Vagina (tissue), 2 donors: ENCODE results near the gene SNX1. TPM values are rescaled to one million over a fixed set of nuclear protein-coding genes. Genes with fewer than 3 reads are reported as not detected.
A peak's percentile ranks its signal among the peaks of the same experiment; 100 is the strongest.

Source experiments
- DNase-seq, 2 donors: peaks; one replicate each; pipeline ENCODE4 v3.0.0-alpha.2; 2017; ENCODE audit errors: extremely low spot score in 2 of 2
- H3K27ac ChIP-seq: fragments of 200-600 bp; sonication (generic); one replicate; pipeline ENCODE4 v1.5.1; 2019
- H3K27me3 ChIP-seq: fragments of 200-600 bp; sonication (generic); one replicate; pipeline ENCODE4 v1.5.1; 2019
- H3K36me3 ChIP-seq, 2 donors: fragments of 200-600 bp; sonication (generic); one replicate each; pipeline ENCODE4 v1.5.1; 2017 to 2019
- H3K4me1 ChIP-seq: fragments of 200-600 bp; sonication (generic); one replicate; pipeline ENCODE4 v1.5.1; 2019
- H3K4me3 ChIP-seq, 2 donors: fragments of 200-600 bp; sonication (generic); 1 replicate in 1 of 2; 2 replicates in 1 of 2; pipeline ENCODE4 v1.5.1; 2016 to 2019
- H3K9me3 ChIP-seq: fragments of 200-600 bp; sonication (generic); one replicate; pipeline ENCODE4 v1.5.1; 2019
- POLR2A ChIP-seq, 2 donors: fragments of 450-650 bp; IDR thresholded peaks; one replicate each; pipeline ENCODE4 v1.6.1; 2017; ENCODE audit warnings: antibody characterized with exemption in 2 of 2, mild to moderate bottlenecking in 2 of 2, moderate library complexity in 2 of 2
- POLR2AphosphoS5 ChIP-seq, 2 donors: sonication (generic); formaldehyde crosslinking; IDR thresholded peaks; one replicate each; pipeline ENCODE4 v1.9.0; 2017; ENCODE audit warnings: antibody characterized with exemption in 2 of 2, mild to moderate bottlenecking in 2 of 2, low read depth in 1 of 2; ENCODE audit not compliant: insufficient read depth in 1 of 2
- intact Hi-C: fragments of 100-400 bp; cut with DNase I; formaldehyde crosslinking; loops from one replicate; pipeline ENCODE4 v1.15.1; 2023
- total RNA-seq: library from RNA; depleted of rRNA; stranded (reverse); fragments of >200 nt; gene quantifications from one replicate; pipeline ENCODE4 v1.2.3, GENCODE V29; 2016
- TF ChIP-seq, protein P1 (sequence below), 3 experiments: fragments of 450-650 bp in 2 of 3; fragments of 200-600 bp in 1 of 3; sonication (generic) in 1 of 3; IDR thresholded peaks; one replicate each; pipeline ENCODE4 v1.5.1; 2017 to 2019; ENCODE audit warnings: antibody characterized with exemption in 3 of 3, mild to moderate bottlenecking in 2 of 3, moderate library complexity in 2 of 3

Gene SNX1
- total RNA-seq, result 92.8 TPM

DNA sequence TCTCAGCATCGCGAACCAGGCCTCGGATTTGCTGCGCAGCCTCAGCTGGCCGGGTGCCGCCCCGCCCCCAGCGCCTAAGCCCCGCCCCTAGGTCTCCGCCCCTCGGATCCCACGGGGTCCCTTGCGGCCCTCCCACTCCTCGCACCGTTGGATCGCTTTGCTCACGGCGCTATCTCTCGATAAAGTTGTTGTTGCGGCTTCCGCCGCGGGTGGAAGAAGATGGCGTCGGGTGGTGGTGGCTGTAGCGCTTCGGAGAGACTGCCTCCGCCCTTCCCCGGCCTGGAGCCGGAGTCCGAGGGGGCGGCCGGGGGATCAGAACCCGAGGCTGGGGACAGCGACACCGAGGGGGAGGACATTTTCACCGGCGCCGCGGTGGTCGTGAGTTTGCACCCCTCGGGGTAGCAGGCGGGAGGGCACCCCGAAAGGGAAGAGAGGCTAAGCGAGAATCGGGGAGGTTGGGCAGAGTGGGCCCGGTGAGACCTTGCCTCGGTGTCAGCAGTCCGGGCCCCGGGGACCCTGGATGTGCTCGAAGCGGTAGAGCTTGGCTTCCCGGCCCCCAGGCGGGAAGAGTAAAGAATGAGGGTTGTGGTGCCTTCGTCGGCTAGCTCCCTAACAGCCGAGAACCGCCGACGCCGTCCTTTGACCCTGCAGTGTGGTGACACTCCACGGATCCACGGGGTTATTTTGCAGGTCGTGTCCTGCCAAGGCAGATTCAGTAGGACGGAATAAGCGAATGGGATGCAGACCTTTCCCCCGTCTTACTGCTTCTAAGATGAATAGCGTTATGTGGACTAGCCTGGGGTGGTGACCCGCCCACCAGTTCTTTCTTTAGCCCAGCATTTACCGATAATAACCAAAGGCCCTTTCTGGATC is at the start of gene SNX1:
TSS of gene SNX1 (plus strand) at position 188 of the 873 bp plus-strand sequence. CDS start at position 220, 32 bp downstream.
- peaks cover 73% of the 10 kb centered on the region for H3K4me1 ChIP-seq
- intact Hi-C loops, result loop anchor here (10.0 kb wide), 1 partner anchor 59 kb away; the partner anchor contains the start of gene SNX22
- TF ChIP-seq POLR2A (IDR thresholded peaks at IDR 0.05) (peak in 1 of 2 donors; percentile 94), POLR2AphosphoS5 (IDR thresholded peaks at IDR 0.05; ENCODE audit: insufficient read depth in 1 of 2, low read depth in 1 of 2) (peak; percentile 99)
- TF ChIP-seq, protein P1, sequence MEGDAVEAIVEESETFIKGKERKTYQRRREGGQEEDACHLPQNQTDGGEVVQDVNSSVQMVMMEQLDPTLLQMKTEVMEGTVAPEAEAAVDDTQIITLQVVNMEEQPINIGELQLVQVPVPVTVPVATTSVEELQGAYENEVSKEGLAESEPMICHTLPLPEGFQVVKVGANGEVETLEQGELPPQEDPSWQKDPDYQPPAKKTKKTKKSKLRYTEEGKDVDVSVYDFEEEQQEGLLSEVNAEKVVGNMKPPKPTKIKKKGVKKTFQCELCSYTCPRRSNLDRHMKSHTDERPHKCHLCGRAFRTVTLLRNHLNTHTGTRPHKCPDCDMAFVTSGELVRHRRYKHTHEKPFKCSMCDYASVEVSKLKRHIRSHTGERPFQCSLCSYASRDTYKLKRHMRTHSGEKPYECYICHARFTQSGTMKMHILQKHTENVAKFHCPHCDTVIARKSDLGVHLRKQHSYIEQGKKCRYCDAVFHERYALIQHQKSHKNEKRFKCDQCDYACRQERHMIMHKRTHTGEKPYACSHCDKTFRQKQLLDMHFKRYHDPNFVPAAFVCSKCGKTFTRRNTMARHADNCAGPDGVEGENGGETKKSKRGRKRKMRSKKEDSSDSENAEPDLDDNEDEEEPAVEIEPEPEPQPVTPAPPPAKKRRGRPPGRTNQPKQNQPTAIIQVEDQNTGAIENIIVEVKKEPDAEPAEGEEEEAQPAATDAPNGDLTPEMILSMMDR (IDR thresholded peaks at IDR 0.05), result peak in 1 of 3 experiments; percentile 24

DNA sequence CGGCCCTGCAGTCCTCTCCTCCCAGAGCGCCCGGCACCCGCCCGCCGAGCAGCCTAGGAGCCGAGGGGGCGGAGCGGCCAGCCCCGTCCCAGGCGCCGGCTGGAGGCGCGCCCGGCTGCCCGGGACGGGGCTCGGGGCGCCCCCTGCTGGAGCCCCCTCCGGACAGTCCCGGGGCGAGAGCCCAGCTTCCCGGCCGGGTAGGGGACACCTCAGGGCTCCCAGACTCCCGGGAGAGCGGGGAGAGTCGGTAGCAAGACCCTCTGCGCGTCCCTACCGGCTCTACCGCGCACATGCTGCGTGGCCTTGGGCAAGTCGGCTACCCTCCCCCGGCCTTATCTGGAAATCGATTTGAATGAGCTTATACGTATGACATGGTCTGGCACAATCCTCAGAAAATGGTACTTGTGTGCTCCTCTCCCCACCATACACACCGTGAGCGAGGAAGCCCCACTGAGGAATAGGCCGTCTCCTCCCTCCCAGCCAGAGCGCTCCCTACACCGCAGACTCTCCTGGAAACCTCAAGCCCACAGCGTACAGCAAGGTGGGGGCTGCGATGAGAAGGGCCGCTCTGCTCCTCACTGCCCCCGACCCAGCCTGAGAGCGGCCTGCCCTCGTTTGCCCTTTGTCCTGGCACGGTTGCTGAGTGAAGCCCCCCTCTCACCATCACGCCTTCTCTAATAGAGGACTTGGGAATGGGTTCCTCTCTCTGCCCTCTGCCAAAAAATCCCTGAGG is 49.2 kb upstream of the SNX1 start, which contains the start of gene DAPK2:
TSS of gene DAPK2 (minus strand) at position 65 of the 733 bp plus-strand sequence. CDS start 6,224 bp downstream, outside the sequence.
- no peak for DNase-seq
- intact Hi-C loops, result loop anchor here (10.0 kb wide), 1 partner anchor 142 kb away; no protein-coding TSS in a partner anchor

More for the DNA sequence above, at the start of gene SNX1:
- peak within 1 kb of the TSS; percentile 90 for H3K27ac ChIP-seq
- no peaks in the 10 kb centered on the region for H3K36me3 ChIP-seq
- no peaks in the 10 kb centered on the region for H3K27me3 ChIP-seq
- DNase-seq, result peak; percentile 94 to 97
- no peaks in the 10 kb centered on the region for H3K9me3 ChIP-seq
- peak within 1 kb of the TSS; percentile 81 to 92 for H3K4me3 ChIP-seq

DNA sequence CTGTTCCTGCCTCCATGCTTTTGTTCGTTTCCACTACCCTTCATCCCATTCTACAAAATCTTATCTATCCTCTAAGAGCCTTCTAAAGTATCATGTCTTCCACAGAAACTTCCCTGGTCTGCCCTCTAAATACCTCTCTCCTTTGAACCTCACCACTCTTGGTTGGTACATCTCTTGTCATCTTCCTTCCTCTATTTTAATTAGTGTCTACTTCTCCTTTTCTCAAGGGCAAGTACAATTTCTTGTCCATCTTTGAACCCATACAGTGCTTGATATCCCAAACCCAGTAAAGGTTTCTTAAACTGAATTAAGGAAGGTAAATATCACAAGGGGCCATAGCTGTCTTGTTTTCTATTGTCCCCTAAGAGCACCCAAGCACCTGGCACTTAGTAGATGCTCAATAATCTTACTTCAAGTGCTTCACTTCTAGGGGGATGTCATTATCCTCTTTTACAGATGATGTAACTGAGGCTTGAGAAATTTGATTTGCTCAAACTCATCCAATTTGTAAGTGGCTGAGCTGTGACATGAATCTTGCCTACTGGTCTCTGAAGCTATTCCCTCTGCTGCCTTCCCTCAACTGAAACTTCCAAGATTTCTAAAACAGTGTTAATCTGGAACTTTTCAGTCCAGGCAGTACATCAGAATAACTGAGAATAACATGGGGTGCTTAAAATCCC is 46.9 kb upstream of the SNX1 start:
- DNase-seq, result no peak
- intact Hi-C loops, result loop anchor here (10.0 kb wide), 1 partner anchor 144 kb away; no protein-coding TSS in a partner anchor
- Histone ChIP-seq H3K4me3 (no peak overlapping the region), H3K9me3 (no peaks in the 10 kb centered on the region), H3K36me3 (no peaks in the 10 kb centered on the region), H3K4me1 (peaks cover 28% of the 10 kb centered on the region), H3K27ac (no peak overlapping the region), H3K27me3 (no peaks in the 10 kb centered on the region)
- TF ChIP-seq, protein P1 (IDR thresholded peaks at IDR 0.05), result no peak
- TF ChIP-seq POLR2A (IDR thresholded peaks at IDR 0.05), result no peak
- TF ChIP-seq POLR2AphosphoS5 (IDR thresholded peaks at IDR 0.05; ENCODE audit: insufficient read depth in 1 of 2, low read depth in 1 of 2), result no peak

More for the DNA sequence above, 49.2 kb upstream of the SNX1 start, which contains the start of gene DAPK2:
- Histone ChIP-seq H3K36me3 (no peaks in the 10 kb centered on the region), H3K9me3 (no peaks in the 10 kb centered on the region), H3K4me3 (peak within 1 kb of the TSS; percentile 65 to 70), H3K27me3 (no peaks in the 10 kb centered on the region), H3K27ac (peak within 1 kb of the TSS; percentile 75), H3K4me1 (peaks cover 41% of the 10 kb centered on the region)
- TF ChIP-seq POLR2AphosphoS5 (IDR thresholded peaks at IDR 0.05; ENCODE audit: insufficient read depth in 1 of 2, low read depth in 1 of 2) (peak in 1 of 2 donors; percentile 28), POLR2A (IDR thresholded peaks at IDR 0.05) (no peak)
- TF ChIP-seq, protein P1 (IDR thresholded peaks at IDR 0.05), result peak; percentile 72 to 94 (median 80)

- no peak for DNase-seq
- no peak overlapping the region for H3K27ac ChIP-seq
- TF ChIP-seq POLR2A (IDR thresholded peaks at IDR 0.05) (no peak), POLR2AphosphoS5 (IDR thresholded peaks at IDR 0.05; ENCODE audit: insufficient read depth in 1 of 2, low read depth in 1 of 2) (no peak)
- TF ChIP-seq, protein P1 (IDR thresholded peaks at IDR 0.05), result no peak
Observed at GRCh38 chr15:64050281-64051092, 45.3 kb upstream of the SNX1 start.

More at GRCh38 chr15:64050281-64051092, 45.3 kb upstream of the SNX1 start:
- Histone ChIP-seq H3K9me3 (no peaks in the 10 kb centered on the region), H3K36me3 (no peaks in the 10 kb centered on the region), H3K4me1 (peaks cover 13% of the 10 kb centered on the region), H3K4me3 (no peak overlapping the region), H3K27me3 (no peaks in the 10 kb centered on the region)
- intact Hi-C loops, result no loop called here
